ENCODE data around the gene TMEM200A.

The TMEM200A gene

DNA sequence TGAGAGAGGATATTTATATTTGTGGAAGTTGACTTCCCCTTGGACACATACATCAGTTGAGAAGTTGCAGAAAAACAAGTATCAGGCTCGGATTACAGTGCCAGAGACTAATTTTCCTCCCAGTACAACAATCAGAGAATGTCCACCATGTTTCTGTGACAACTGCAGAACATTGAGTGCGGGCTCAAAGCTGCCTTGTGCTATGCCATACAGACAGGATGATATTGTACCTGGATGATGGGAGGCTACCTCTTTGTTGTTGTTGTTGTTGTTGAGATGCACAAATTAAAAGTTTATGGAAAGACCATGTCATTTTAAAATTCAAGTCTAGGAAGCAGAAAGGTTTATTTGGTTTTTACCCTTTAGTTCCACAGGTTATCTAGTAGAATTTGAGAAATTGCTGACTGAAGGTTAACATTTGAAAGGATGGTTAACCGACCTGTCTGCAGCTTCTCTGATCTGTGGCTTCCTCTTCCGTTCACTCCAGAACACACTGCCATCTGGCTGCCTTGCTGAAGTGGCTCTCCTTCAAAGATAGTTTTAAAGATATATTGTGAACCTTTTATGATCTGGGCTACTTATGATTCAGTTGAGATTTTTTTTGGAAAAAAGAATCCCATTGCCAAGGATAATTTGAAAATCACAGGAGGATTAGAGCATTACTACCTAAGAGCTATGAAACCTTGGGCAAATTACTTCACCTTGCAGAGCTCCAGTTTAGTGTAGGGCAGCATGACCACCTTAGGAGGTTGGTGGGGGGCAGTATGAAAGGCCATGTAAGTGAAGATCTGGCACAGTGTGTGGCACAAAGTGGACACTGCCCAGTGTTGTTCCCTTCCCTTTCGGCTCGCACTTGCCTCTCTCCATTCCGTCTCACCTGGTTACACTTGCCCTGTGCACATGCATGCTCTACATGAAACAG, 15.9 kb downstream of the TMEM200A start:
- H3K4me3 ChIP-seq: no peak overlapping the region
- TF ChIP-seq EZH2 (IDR thresholded peaks at IDR 0.05) (no peak), FOXP2 (optimal IDR thresholded peaks at IDR 0.05; ENCODE audit: control extremely low read depth, extremely low read length, insufficient read depth) (no peak), POLR2AphosphoS5 (IDR thresholded peaks at IDR 0.05; ENCODE audit: borderline replicate concordance, low read depth, low read length) (no peak)
- no peaks in the 10 kb centered on the region for H3K36me3 ChIP-seq (ENCODE audit: insufficient read depth, low read length)
- no peaks in the 10 kb centered on the region for H3K9me3 ChIP-seq (ENCODE audit: low read depth, low read length)
- no peak overlapping the region for H3K9ac ChIP-seq (ENCODE audit: insufficient read length)
- no peak overlapping the region for H3K27ac ChIP-seq
- DNase-seq (ENCODE audit: low read depth, low spot score): no peak

GRCh38 chr6:130382872-130383490, 17.2 kb downstream of the TMEM200A start:
- Histone ChIP-seq H3K27ac (no peak overlapping the region), H3K9me3 (ENCODE audit: low read depth, low read length) (no peaks in the 10 kb centered on the region), H3K9ac (ENCODE audit: insufficient read length) (no peak overlapping the region), H3K4me3 (no peak overlapping the region), H3K36me3 (ENCODE audit: insufficient read depth, low read length) (no peaks in the 10 kb centered on the region)
- no peak for DNase-seq (ENCODE audit: low read depth, low spot score)
- no peak for TF ChIP-seq FOXP2 (optimal IDR thresholded peaks at IDR 0.05; ENCODE audit: control extremely low read depth, extremely low read length, insufficient read depth)
- no peak for TF ChIP-seq POLR2AphosphoS5 (IDR thresholded peaks at IDR 0.05; ENCODE audit: borderline replicate concordance, low read depth, low read length)
- no peak for TF ChIP-seq EZH2 (IDR thresholded peaks at IDR 0.05)

GRCh38 chr6:130385064-130385695, 19.4 kb downstream of the TMEM200A start:
- no peak overlapping the region for H3K9ac ChIP-seq (ENCODE audit: insufficient read length)
- no peak overlapping the region for H3K27ac ChIP-seq
- H3K36me3 ChIP-seq (ENCODE audit: insufficient read depth, low read length): no peaks in the 10 kb centered on the region
- DNase-seq (ENCODE audit: low read depth, low spot score): no peak
- no peaks in the 10 kb centered on the region for H3K9me3 ChIP-seq (ENCODE audit: low read depth, low read length)
- H3K4me3 ChIP-seq: no peak overlapping the region
- TF ChIP-seq POLR2AphosphoS5 (IDR thresholded peaks at IDR 0.05; ENCODE audit: borderline replicate concordance, low read depth, low read length) (no peak), FOXP2 (optimal IDR thresholded peaks at IDR 0.05; ENCODE audit: control extremely low read depth, extremely low read length, insufficient read depth) (no peak), EZH2 (IDR thresholded peaks at IDR 0.05) (no peak)

DNA sequence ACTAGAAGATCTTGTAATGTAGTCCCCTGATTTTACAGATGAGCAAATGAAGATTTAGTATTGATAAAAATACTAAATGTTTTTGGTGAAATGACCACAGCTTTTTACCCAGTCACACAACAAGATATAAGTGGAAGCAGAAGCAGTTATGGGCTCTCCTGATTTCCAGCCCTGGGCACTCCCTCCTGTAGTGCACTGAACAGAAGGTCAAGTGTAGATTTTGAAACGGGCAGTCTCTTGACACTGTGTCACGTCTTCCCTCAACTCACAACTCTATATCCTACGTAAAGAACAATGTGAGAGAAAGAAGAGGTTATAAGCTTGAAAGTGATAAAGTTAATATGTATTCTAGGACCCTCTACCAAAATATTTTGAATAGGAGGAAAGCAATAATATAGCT, 23.3 kb downstream of the TMEM200A start:
- no peaks in the 10 kb centered on the region for H3K9me3 ChIP-seq (ENCODE audit: low read depth, low read length)
- H3K4me3 ChIP-seq: no peak overlapping the region
- no peak overlapping the region for H3K9ac ChIP-seq (ENCODE audit: insufficient read length)
- no peaks in the 10 kb centered on the region for H3K36me3 ChIP-seq (ENCODE audit: insufficient read depth, low read length)
- no peak for DNase-seq (ENCODE audit: low read depth, low spot score)
- no peak for TF ChIP-seq EZH2 (IDR thresholded peaks at IDR 0.05)
- TF ChIP-seq POLR2AphosphoS5 (IDR thresholded peaks at IDR 0.05; ENCODE audit: borderline replicate concordance, low read depth, low read length): no peak
- TF ChIP-seq FOXP2 (optimal IDR thresholded peaks at IDR 0.05; ENCODE audit: control extremely low read depth, extremely low read length, insufficient read depth): no peak
- no peak overlapping the region for H3K27ac ChIP-seq

GRCh38 chr6:130390890-130391289, 25.1 kb downstream of the TMEM200A start:
- Histone ChIP-seq H3K36me3 (ENCODE audit: insufficient read depth, low read length) (no peaks in the 10 kb centered on the region), H3K27ac (no peak overlapping the region), H3K4me3 (no peak overlapping the region), H3K9me3 (ENCODE audit: low read depth, low read length) (no peaks in the 10 kb centered on the region), H3K9ac (ENCODE audit: insufficient read length) (no peak overlapping the region)
- no peak for DNase-seq (ENCODE audit: low read depth, low spot score)
- TF ChIP-seq FOXP2 (optimal IDR thresholded peaks at IDR 0.05; ENCODE audit: control extremely low read depth, extremely low read length, insufficient read depth): no peak
- TF ChIP-seq POLR2AphosphoS5 (IDR thresholded peaks at IDR 0.05; ENCODE audit: borderline replicate concordance, low read depth, low read length): no peak
- no peak for TF ChIP-seq EZH2 (IDR thresholded peaks at IDR 0.05)

DNA sequence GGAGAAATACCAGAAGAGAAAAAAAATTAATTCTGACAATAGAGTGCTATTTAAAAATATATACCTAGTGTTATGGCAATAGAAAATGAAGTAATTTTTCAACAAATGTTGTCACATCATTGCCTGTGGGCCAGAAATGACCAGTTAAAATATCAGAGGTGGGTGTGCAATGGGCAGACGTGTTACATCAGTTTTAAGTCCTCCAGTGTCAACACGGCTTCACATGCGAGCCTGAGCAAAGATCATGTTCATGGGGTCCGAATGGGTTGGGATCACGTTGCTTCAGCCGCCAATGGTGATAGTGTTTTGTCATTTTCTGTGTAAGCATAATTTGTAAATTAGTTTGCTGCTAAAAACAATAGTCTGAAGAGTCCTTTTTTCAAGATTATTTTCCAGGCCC, 27.5 kb downstream of the TMEM200A start:
- no peaks in the 10 kb centered on the region for H3K9me3 ChIP-seq (ENCODE audit: low read depth, low read length)
- H3K9ac ChIP-seq (ENCODE audit: insufficient read length): no peak overlapping the region
- H3K27ac ChIP-seq: no peak overlapping the region
- H3K4me3 ChIP-seq: no peak overlapping the region
- no peaks in the 10 kb centered on the region for H3K36me3 ChIP-seq (ENCODE audit: insufficient read depth, low read length)
- TF ChIP-seq FOXP2 (optimal IDR thresholded peaks at IDR 0.05; ENCODE audit: control extremely low read depth, extremely low read length, insufficient read depth) (no peak), POLR2AphosphoS5 (IDR thresholded peaks at IDR 0.05; ENCODE audit: borderline replicate concordance, low read depth, low read length) (no peak), EZH2 (IDR thresholded peaks at IDR 0.05) (no peak)
- DNase-seq (ENCODE audit: low read depth, low spot score): no peak

DNA sequence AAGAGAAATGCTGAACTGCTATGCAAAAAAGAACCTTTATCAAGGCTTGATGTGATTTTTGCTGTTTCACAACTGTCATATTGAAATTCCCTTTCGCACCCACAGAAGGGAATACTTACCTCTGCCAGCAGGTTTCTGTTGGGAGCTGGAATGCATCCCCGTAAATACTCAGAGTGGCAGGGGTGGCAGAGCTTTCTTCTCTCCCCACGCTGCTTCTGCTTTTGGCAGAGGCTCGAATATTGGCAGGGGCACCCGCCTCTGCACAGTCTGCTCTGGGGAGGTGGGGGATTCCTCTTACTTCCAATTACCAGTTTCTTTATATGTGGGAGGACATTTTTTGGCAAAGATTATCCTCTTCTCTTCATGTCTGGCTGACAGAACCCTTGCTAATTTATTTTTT, 28.4 kb downstream of the TMEM200A start:
- Histone ChIP-seq H3K9me3 (ENCODE audit: low read depth, low read length) (no peaks in the 10 kb centered on the region), H3K9ac (ENCODE audit: insufficient read length) (no peak overlapping the region), H3K27ac (no peak overlapping the region), H3K4me3 (no peak overlapping the region), H3K36me3 (ENCODE audit: insufficient read depth, low read length) (no peaks in the 10 kb centered on the region)
- TF ChIP-seq POLR2AphosphoS5 (IDR thresholded peaks at IDR 0.05; ENCODE audit: borderline replicate concordance, low read depth, low read length): no peak
- no peak for TF ChIP-seq EZH2 (IDR thresholded peaks at IDR 0.05)
- TF ChIP-seq FOXP2 (optimal IDR thresholded peaks at IDR 0.05; ENCODE audit: control extremely low read depth, extremely low read length, insufficient read depth): no peak
- DNase-seq (ENCODE audit: low read depth, low spot score): no peak

GRCh38 chr6:130395164-130395563, 29.3 kb downstream of the TMEM200A start:
- no peaks in the 10 kb centered on the region for H3K9me3 ChIP-seq (ENCODE audit: low read depth, low read length)
- H3K4me3 ChIP-seq: no peak overlapping the region
- no peak overlapping the region for H3K9ac ChIP-seq (ENCODE audit: insufficient read length)
- no peak for DNase-seq (ENCODE audit: low read depth, low spot score)
- TF ChIP-seq FOXP2 (optimal IDR thresholded peaks at IDR 0.05; ENCODE audit: control extremely low read depth, extremely low read length, insufficient read depth) (no peak), POLR2AphosphoS5 (IDR thresholded peaks at IDR 0.05; ENCODE audit: borderline replicate concordance, low read depth, low read length) (no peak), EZH2 (IDR thresholded peaks at IDR 0.05) (no peak)
- H3K27ac ChIP-seq: no peak overlapping the region
- H3K36me3 ChIP-seq (ENCODE audit: insufficient read depth, low read length): no peaks in the 10 kb centered on the region

Measured in SK-N-MC (cell line).